ENCODE data around the gene ANO6.

GRCh38 chr12:45419317-45419814 is 203.5 kb downstream of the ANO6 start:
- TF ChIP-seq CTCF (optimal IDR thresholded peaks at IDR 0.05 in 1 of 3, IDR thresholded peaks at IDR 0.05 in 1 of 3, conservative IDR thresholded peaks at IDR 0.05 in 1 of 3; ENCODE audit: extremely low read depth in 1 of 3, insufficient read depth in 2 of 3, low read length in 3 of 3) (no peak), EZH2 (IDR thresholded peaks at IDR 0.05; ENCODE audit: low read length) (no peak)

Data from keratinocyte (primary cell).